ENCODE data around the gene CAPN10.

The CAPN10 gene

GRCh38 chr2:240553956-240554480 is 32.5 kb upstream of the CAPN10 start:
- Histone ChIP-seq H3K4me3 (ENCODE audit: insufficient read depth, low read length, poor library complexity, severe bottlenecking) (no peak overlapping the region), H3K4me2 (ENCODE audit: low read depth, low read length, poor library complexity, severe bottlenecking) (no peak overlapping the region), H2AFZ (ENCODE audit: low read depth, low read length, severe bottlenecking) (no peak overlapping the region), H3K27me3 (ENCODE audit: low read length) (no peaks in the 10 kb centered on the region), H3K79me2 (ENCODE audit: insufficient read depth, low read length) (peaks cover 69% of the 10 kb centered on the region), H4K20me1 (ENCODE audit: low read depth, low read length) (no peaks in the 10 kb centered on the region), H3K9me3 (ENCODE audit: insufficient read depth, low read length) (peaks cover 22% of the 10 kb centered on the region; the same call in 1 of the 2 replicates), H3K9me2 (replicated peaks; ENCODE audit: insufficient read depth, low read length) (no peaks in the 10 kb centered on the region), H3K9ac (ENCODE audit: low read length) (no peak overlapping the region), H3K36me3 (ENCODE audit: low read length) (peaks cover 30% of the 10 kb centered on the region), H3F3A (ENCODE audit: insufficient read depth) (0 out of 2 replicates have a peak, but pooled peaks cover 5% of the 10 kb centered on the region), H3K27ac (ENCODE audit: low read depth, low read length) (no peak overlapping the region)
- TF ChIP-seq, protein P1, sequence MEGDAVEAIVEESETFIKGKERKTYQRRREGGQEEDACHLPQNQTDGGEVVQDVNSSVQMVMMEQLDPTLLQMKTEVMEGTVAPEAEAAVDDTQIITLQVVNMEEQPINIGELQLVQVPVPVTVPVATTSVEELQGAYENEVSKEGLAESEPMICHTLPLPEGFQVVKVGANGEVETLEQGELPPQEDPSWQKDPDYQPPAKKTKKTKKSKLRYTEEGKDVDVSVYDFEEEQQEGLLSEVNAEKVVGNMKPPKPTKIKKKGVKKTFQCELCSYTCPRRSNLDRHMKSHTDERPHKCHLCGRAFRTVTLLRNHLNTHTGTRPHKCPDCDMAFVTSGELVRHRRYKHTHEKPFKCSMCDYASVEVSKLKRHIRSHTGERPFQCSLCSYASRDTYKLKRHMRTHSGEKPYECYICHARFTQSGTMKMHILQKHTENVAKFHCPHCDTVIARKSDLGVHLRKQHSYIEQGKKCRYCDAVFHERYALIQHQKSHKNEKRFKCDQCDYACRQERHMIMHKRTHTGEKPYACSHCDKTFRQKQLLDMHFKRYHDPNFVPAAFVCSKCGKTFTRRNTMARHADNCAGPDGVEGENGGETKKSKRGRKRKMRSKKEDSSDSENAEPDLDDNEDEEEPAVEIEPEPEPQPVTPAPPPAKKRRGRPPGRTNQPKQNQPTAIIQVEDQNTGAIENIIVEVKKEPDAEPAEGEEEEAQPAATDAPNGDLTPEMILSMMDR (IDR thresholded peaks at IDR 0.05; ENCODE audit: insufficient read depth, low read length, poor library complexity, severe bottlenecking) = no peak
- TF ChIP-seq EZH2phosphoT487 (conservative IDR thresholded peaks at IDR 0.05; ENCODE audit: low read length) = no peak

GRCh38 chr2:240554767-240555493 is 31.6 kb upstream of the CAPN10 start:
- H3K4me2 ChIP-seq (ENCODE audit: low read depth, low read length, poor library complexity, severe bottlenecking) = no peak overlapping the region
- H3F3A ChIP-seq (ENCODE audit: insufficient read depth) = peaks cover 9% of the 10 kb centered on the region; the same call in 1 of the 2 replicates
- TF ChIP-seq, protein P1 (IDR thresholded peaks at IDR 0.05; ENCODE audit: insufficient read depth, low read length, poor library complexity, severe bottlenecking) = no peak
- TF ChIP-seq EZH2phosphoT487 (conservative IDR thresholded peaks at IDR 0.05; ENCODE audit: low read length) = no peak
- H3K79me2 ChIP-seq (ENCODE audit: insufficient read depth, low read length) = peaks cover 78% of the 10 kb centered on the region
- no peak overlapping the region for H2AFZ ChIP-seq (ENCODE audit: low read depth, low read length, severe bottlenecking)
- H3K4me3 ChIP-seq (ENCODE audit: insufficient read depth, low read length, poor library complexity, severe bottlenecking) = no peak overlapping the region
- no peak overlapping the region for H3K27ac ChIP-seq (ENCODE audit: low read depth, low read length)
- H3K27me3 ChIP-seq (ENCODE audit: low read length) = no peaks in the 10 kb centered on the region
- no peaks in the 10 kb centered on the region for H4K20me1 ChIP-seq (ENCODE audit: low read depth, low read length)
- no peak overlapping the region for H3K9ac ChIP-seq (ENCODE audit: low read length)
- peaks cover 30% of the 10 kb centered on the region for H3K36me3 ChIP-seq (ENCODE audit: low read length)
- H3K9me3 ChIP-seq (ENCODE audit: insufficient read depth, low read length) = peaks cover 22% of the 10 kb centered on the region; the same call in 1 of the 2 replicates
- H3K9me2 ChIP-seq (replicated peaks; ENCODE audit: insufficient read depth, low read length) = no peaks in the 10 kb centered on the region

GRCh38 chr2:240555541-240556250 is 30.8 kb upstream of the CAPN10 start:
- peaks cover 27% of the 10 kb centered on the region for H3K36me3 ChIP-seq (ENCODE audit: low read length)
- no peaks in the 10 kb centered on the region for H3K27me3 ChIP-seq (ENCODE audit: low read length)
- no peak overlapping the region for H3K27ac ChIP-seq (ENCODE audit: low read depth, low read length)
- no peak overlapping the region for H3K9ac ChIP-seq (ENCODE audit: low read length)
- no peak overlapping the region for H3K4me2 ChIP-seq (ENCODE audit: low read depth, low read length, poor library complexity, severe bottlenecking)
- no peak for TF ChIP-seq EZH2phosphoT487 (conservative IDR thresholded peaks at IDR 0.05; ENCODE audit: low read length)
- TF ChIP-seq, protein P1 (IDR thresholded peaks at IDR 0.05; ENCODE audit: insufficient read depth, low read length, poor library complexity, severe bottlenecking) = no peak
- no peak overlapping the region for H2AFZ ChIP-seq (ENCODE audit: low read depth, low read length, severe bottlenecking)
- H3K4me3 ChIP-seq (ENCODE audit: insufficient read depth, low read length, poor library complexity, severe bottlenecking) = no peak overlapping the region
- peaks cover 9% of the 10 kb centered on the region; the same call in 1 of the 2 replicates for H3F3A ChIP-seq (ENCODE audit: insufficient read depth)
- peaks cover 76% of the 10 kb centered on the region for H3K79me2 ChIP-seq (ENCODE audit: insufficient read depth, low read length)
- H3K9me3 ChIP-seq (ENCODE audit: insufficient read depth, low read length) = peaks cover 21% of the 10 kb centered on the region; the same call in 1 of the 2 replicates
- no peaks in the 10 kb centered on the region for H3K9me2 ChIP-seq (replicated peaks; ENCODE audit: insufficient read depth, low read length)
- no peaks in the 10 kb centered on the region for H4K20me1 ChIP-seq (ENCODE audit: low read depth, low read length)

Data from SU-DHL-6 (cell line).